HG02571 (cell line): Measurements from ENCODE around the gene PATL2.
"Not testable (repeated sequence)": the region's sequence is repeated elsewhere in the genome, so short reads cannot be mapped to it uniquely, and the experiment has no call there.

Source experiments
- ATAC-seq: cut with Tn5 transposase; IDR thresholded peaks from one replicate; pipeline ENCODE4 v1.9.1; 2021; ENCODE audit warnings: mild to moderate bottlenecking, moderate library complexity; ENCODE audit not compliant: unreplicated experiment

PATL2 gene

GRCh38 chr15:44694416-44694815 is 16.7 kb downstream of the PATL2 start:
- ATAC-seq, result no peak

- ATAC-seq, result no peak
These were observed 18.5 kb downstream of the PATL2 start for GRCh38 chr15:44692659-44693058.

- not testable (repeated sequence) for ATAC-seq
These were observed 20.9 kb downstream of the PATL2 start for GRCh38 chr15:44690245-44690644.

GRCh38 chr15:44689318-44689717 is 21.8 kb downstream of the PATL2 start:
- not testable (repeated sequence) for ATAC-seq

- ATAC-seq, result not testable (repeated sequence)
These were observed 28.1 kb downstream of the PATL2 start for GRCh38 chr15:44682809-44683682.

GRCh38 chr15:44682211-44682610 is 28.9 kb downstream of the PATL2 start:
- ATAC-seq, result no peak

- ATAC-seq, result no peak
These were observed 34.4 kb downstream of the PATL2 start for GRCh38 chr15:44676676-44677075.

- no peak for ATAC-seq
These were observed 35.2 kb downstream of the PATL2 start for GRCh38 chr15:44675911-44676310.

- ATAC-seq, result no peak
These were observed 37.5 kb downstream of the PATL2 start for GRCh38 chr15:44673639-44674038.

GRCh38 chr15:44670087-44670950 is 40.8 kb downstream of the PATL2 start:
- no peak for ATAC-seq

GRCh38 chr15:44668921-44669320 is 42.2 kb downstream of the PATL2 start:
- no peak for ATAC-seq

GRCh38 chr15:44667039-44667360 is 44.1 kb downstream of the PATL2 start:
- no peak for ATAC-seq

- ATAC-seq, result no peak
These were observed 44.7 kb downstream of the PATL2 start for GRCh38 chr15:44666210-44667038.

GRCh38 chr15:44663410-44664308 is 47.5 kb downstream of the PATL2 start, which contains the start of gene SPG11:
Gene SPG11, minus strand, starts transcription at chr15:44663662. Its CDS starts 15 bp downstream, at chr15:44663647.
- peak; percentile 75 for ATAC-seq

GRCh38 chr15:44662478-44663409 is 48.4 kb downstream of the PATL2 start:
- peak; percentile 51 for ATAC-seq

- ATAC-seq, result no peak
These were observed 49.5 kb downstream of the PATL2 start for GRCh38 chr15:44661576-44661975.

GRCh38 chr15:44659056-44659455 is 52.1 kb downstream of the PATL2 start:
- ATAC-seq, result no peak

GRCh38 chr15:44657378-44657777 is 53.7 kb downstream of the PATL2 start:
- no peak for ATAC-seq

GRCh38 chr15:44656913-44657312 is 54.2 kb downstream of the PATL2 start:
- ATAC-seq, result no peak
